MCF 10A (cell line): ENCODE measurements around the gene NPIPB8. TPM values are rescaled to one million over a fixed set of nuclear protein-coding genes. Genes with fewer than 3 reads are reported as not detected.
"Not testable (repeated sequence)": the region's sequence is repeated elsewhere in the genome, so short reads cannot be mapped to it uniquely, and the experiment has no call there.

Source experiments
- BruUV-seq: library from RNA; stranded (reverse); fragments of 400-500 nt; replicated peaks from 2 replicates; lab custom pipeline; 2021; lab: Mats Ljungman, UMichigan
- CTCF ChIA-PET: fragments of 300-600 bp; sonication (Branson Sonifier 250); formaldehyde crosslinking; extraction: SDS; loops from one replicate; lab custom pipeline; 2021; ENCODE audit warnings: antibody characterized with exemption, inconsistent platforms; lab: Yijun Ruan, JAX
- POLR2A ChIA-PET: fragments of 300-600, 350-650 bp; sonication (Branson Sonifier 250); formaldehyde crosslinking; extraction: SDS; loops from one replicate; lab custom pipeline; 2020; ENCODE audit warnings: antibody characterized with exemption, inconsistent platforms; lab: Yijun Ruan, JAX
- DNase-seq: peaks from one replicate; pipeline ENCODE4 v3.0.0-alpha.2; 2018; ENCODE audit not compliant: unreplicated experiment
- H3K27ac Mint-ChIP-seq: one replicate; pipeline ENCODE4 v1.8.0; 2022; ENCODE audit warnings: mild to moderate bottlenecking, low read depth, mixed read lengths; ENCODE audit not compliant: unreplicated experiment
- H3K27me3 Mint-ChIP-seq: one replicate; pipeline ENCODE4 v1.8.0; 2022; ENCODE audit warnings: mixed read lengths; ENCODE audit not compliant: insufficient read depth, unreplicated experiment
- H3K36me3 Mint-ChIP-seq: one replicate; pipeline ENCODE4 v1.8.0; 2022; ENCODE audit warnings: mild to moderate bottlenecking, moderate library complexity, mixed read lengths; ENCODE audit not compliant: insufficient read depth, unreplicated experiment
- H3K4me1 Mint-ChIP-seq: one replicate; pipeline ENCODE4 v1.8.0; 2022; ENCODE audit warnings: mixed read lengths; ENCODE audit not compliant: insufficient read depth, unreplicated experiment
- H3K4me3 Mint-ChIP-seq: one replicate; pipeline ENCODE4 v1.8.0; 2022; ENCODE audit warnings: mild to moderate bottlenecking, moderate library complexity, mixed read lengths; ENCODE audit not compliant: unreplicated experiment
- H3K9me3 Mint-ChIP-seq: one replicate; pipeline ENCODE4 v1.8.0; 2022; ENCODE audit warnings: mixed read lengths; ENCODE audit not compliant: unreplicated experiment
- intact Hi-C: fragments of 100-400 bp; cut with micrococcal nuclease; formaldehyde crosslinking; loops from 2 replicates; pipeline ENCODE4 v1.14.1; 2022
- total RNA-seq: library from RNA; stranded (reverse); gene quantifications from 2 replicates; pipeline ENCODE4 v1.2.3, GENCODE V29; 2022

Gene NPIPB8
- total RNA-seq, 1 experiment from 2014 or later: not detected

- H3K9me3 Mint-ChIP-seq, H3K36me3 Mint-ChIP-seq, H3K4me3 Mint-ChIP-seq, H3K4me1 Mint-ChIP-seq, intact Hi-C loops, DNase-seq, H3K27me3 Mint-ChIP-seq, BruUV-seq, H3K27ac Mint-ChIP-seq, POLR2A ChIA-PET, CTCF ChIA-PET: not testable (repeated sequence)
These were observed 28.4 kb downstream of the NPIPB8 start for GRCh38 chr16:28666264-28666663.

DNA sequence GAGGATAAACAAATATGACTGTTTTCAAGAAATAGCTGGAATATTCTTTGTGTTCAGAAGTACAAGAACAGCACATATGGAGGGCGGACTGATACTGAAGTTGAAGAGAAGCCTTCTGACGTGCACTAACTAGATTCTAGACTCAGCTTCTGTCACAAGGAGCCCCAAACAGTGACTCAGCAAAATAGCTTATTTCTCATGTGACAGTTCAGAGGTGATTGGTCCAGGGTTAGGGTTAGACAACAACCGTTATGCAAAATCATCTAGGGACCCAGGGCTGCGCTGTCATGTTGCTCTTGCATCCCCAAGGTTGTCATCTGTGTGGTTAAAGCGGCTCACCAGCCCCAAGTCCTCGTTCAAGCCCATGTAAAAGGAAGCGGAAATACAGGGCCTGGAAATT lies 29.6 kb downstream of the NPIPB8 start:
- DNase-seq, H3K36me3 Mint-ChIP-seq, H3K27ac Mint-ChIP-seq, BruUV-seq, H3K4me3 Mint-ChIP-seq, intact Hi-C loops, H3K27me3 Mint-ChIP-seq, CTCF ChIA-PET, H3K9me3 Mint-ChIP-seq, H3K4me1 Mint-ChIP-seq, POLR2A ChIA-PET: not testable (repeated sequence)

- H3K36me3 Mint-ChIP-seq, POLR2A ChIA-PET, H3K27me3 Mint-ChIP-seq, BruUV-seq, DNase-seq, CTCF ChIA-PET, H3K4me1 Mint-ChIP-seq, H3K27ac Mint-ChIP-seq, H3K4me3 Mint-ChIP-seq, H3K9me3 Mint-ChIP-seq, intact Hi-C loops: not testable (repeated sequence)
These were observed 30.3 kb downstream of the NPIPB8 start for GRCh38 chr16:28668199-28668598.

GRCh38 chr16:28688327-28688952 lies 50.6 kb downstream of the NPIPB8 start:
- CTCF ChIA-PET, POLR2A ChIA-PET, H3K4me3 Mint-ChIP-seq, H3K4me1 Mint-ChIP-seq, H3K27me3 Mint-ChIP-seq, H3K9me3 Mint-ChIP-seq, DNase-seq, BruUV-seq, H3K36me3 Mint-ChIP-seq, intact Hi-C loops, H3K27ac Mint-ChIP-seq: not testable (repeated sequence)

- POLR2A ChIA-PET, H3K9me3 Mint-ChIP-seq, DNase-seq, H3K27me3 Mint-ChIP-seq, H3K4me3 Mint-ChIP-seq, H3K27ac Mint-ChIP-seq, intact Hi-C loops, CTCF ChIA-PET, BruUV-seq, H3K36me3 Mint-ChIP-seq, H3K4me1 Mint-ChIP-seq: not testable (repeated sequence)
These were observed 51.6 kb downstream of the NPIPB8 start for GRCh38 chr16:28689425-28689824.

GRCh38 chr16:28691722-28692121 lies 53.9 kb downstream of the NPIPB8 start:
- CTCF ChIA-PET, H3K4me1 Mint-ChIP-seq, POLR2A ChIA-PET, H3K9me3 Mint-ChIP-seq, BruUV-seq, intact Hi-C loops, H3K27me3 Mint-ChIP-seq, H3K4me3 Mint-ChIP-seq, H3K36me3 Mint-ChIP-seq, DNase-seq, H3K27ac Mint-ChIP-seq: not testable (repeated sequence)

DNA sequence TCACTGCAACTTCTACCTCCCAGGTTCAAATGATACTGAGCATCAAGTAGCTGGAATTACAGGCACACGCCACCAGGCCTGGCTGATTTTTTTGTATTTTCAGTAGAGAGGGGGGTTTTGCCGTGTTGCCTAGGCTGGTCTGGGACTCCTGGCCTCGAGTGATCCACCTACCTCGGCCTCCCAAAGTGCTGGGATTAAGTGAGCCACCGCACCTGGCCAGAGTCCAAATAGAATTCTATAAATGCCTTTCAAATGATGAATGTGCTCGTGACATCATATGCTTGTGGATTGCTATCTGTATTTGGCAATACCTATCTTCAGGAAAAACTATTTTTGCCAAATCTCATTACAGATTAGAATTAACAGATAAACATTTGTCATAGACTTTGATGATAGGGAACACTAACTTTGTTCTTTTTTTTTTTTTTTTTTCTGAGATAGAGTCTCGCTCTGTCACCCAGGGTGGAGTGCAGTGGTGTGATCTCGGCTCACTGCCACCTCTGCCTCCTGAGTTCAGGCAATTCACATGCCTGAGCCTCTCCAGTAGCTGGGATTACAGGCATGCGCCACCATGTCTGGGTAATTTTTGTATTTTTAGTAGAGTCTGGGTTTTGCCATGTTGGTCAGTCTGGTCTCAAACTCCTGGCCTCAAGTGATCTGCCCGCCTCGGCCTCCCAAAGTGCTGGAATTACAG lies 55.5 kb downstream of the NPIPB8 start:
- H3K4me3 Mint-ChIP-seq, CTCF ChIA-PET, H3K9me3 Mint-ChIP-seq, intact Hi-C loops, DNase-seq, H3K27ac Mint-ChIP-seq, H3K27me3 Mint-ChIP-seq, H3K4me1 Mint-ChIP-seq, H3K36me3 Mint-ChIP-seq, POLR2A ChIA-PET, BruUV-seq: not testable (repeated sequence)

GRCh38 chr16:28699792-28700191 lies 61.9 kb downstream of the NPIPB8 start:
- H3K27me3 Mint-ChIP-seq, H3K4me3 Mint-ChIP-seq, H3K9me3 Mint-ChIP-seq, DNase-seq, POLR2A ChIA-PET, CTCF ChIA-PET, H3K4me1 Mint-ChIP-seq, BruUV-seq, H3K36me3 Mint-ChIP-seq, intact Hi-C loops, H3K27ac Mint-ChIP-seq: not testable (repeated sequence)

DNA sequence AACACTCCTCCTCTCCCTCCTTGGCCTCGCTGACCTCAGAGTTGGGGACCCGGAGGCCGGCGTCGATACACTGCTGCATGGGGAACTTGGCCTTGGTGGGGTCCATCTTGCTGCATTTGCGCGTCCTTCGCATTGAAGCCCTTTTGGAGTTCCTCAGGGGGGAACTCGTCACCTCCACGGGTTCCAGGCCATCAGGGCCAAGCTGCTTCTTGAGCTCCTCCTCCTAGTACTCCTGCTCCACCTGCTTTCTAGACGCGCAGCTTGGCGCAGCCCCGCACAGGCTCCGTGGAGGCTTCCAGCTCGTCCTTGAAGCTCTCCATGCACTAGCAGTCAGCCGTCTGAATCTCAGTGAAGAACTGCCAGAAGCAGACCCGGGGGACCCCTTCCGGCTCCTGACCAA lies 62.5 kb downstream of the NPIPB8 start:
- H3K9me3 Mint-ChIP-seq, intact Hi-C loops, H3K4me1 Mint-ChIP-seq, H3K4me3 Mint-ChIP-seq, H3K27ac Mint-ChIP-seq, DNase-seq, POLR2A ChIA-PET, CTCF ChIA-PET, BruUV-seq, H3K27me3 Mint-ChIP-seq, H3K36me3 Mint-ChIP-seq: not testable (repeated sequence)
